ENCODE results near the gene AGAP2. TPM values are rescaled to one million over a fixed set of nuclear protein-coding genes. Genes with fewer than 3 reads are reported as not detected.
"Not testable (repeated sequence)": the region's sequence is repeated elsewhere in the genome, so short reads cannot be mapped to it uniquely, and the experiment has no call there.

AGAP2 gene
- polyA plus RNA-seq, 3 donors, result 0.20 to 3.4 (median 0.65) TPM

DNA sequence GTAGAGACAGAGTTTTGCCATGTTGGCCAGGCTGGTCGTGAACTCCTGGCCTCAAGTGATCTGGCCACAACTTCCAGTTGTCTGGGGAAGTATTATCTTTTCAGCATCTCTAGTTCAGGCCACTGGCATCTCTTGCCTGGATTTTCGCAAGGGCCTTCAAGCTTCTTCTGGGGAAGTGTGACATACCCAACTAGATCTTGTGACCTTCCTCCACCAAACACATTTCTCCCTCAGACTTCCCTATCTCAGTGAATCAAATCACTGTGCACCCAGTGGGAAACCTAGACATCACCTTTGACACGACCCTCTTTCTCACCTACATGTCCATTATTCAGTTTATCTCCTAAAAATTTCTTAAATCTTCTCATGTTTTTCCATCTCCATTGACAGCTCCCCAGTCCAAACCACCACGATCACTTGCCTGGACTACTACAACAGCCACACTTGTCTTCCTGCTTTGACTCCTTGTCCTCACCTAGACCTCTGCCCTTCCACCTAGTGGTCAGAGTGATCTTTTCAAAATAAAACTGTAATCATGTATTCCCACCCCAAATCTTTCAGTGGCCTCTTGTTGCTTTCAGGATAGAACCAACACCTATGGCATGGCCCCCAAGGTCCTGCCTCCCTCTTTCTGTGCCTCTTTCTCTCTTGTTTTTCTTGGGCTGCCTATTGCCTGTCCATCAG is 37.2 kb upstream of the AGAP2 start:
- Histone ChIP-seq H4K20me1 (ENCODE audit: insufficient read depth, low read length) (no peaks in the 10 kb centered on the region), H3K9me3 (replicated peaks in 1 of 2; ENCODE audit: control insufficient read depth in 1 of 2, insufficient read depth in 1 of 2, low read length in 2 of 2) (no peaks in the 10 kb centered on the region), H3K27me3 (ENCODE audit: control insufficient read depth in 2 of 2, insufficient read depth in 2 of 2, low read length in 2 of 2) (no peaks in the 10 kb centered on the region), H3K79me2 (ENCODE audit: insufficient read depth, low read length) (no peaks in the 10 kb centered on the region), H3K4me3 (replicated peaks in 1 of 3; ENCODE audit: low read depth in 2 of 3, low read length in 3 of 3) (no peak overlapping the region), H3K4me1 (ENCODE audit: control insufficient read depth in 1 of 2, insufficient read depth in 2 of 2, low read length in 2 of 2) (peaks cover 48 to 52% of the 10 kb centered on the region in 2 donors), H3K36me3 (replicated peaks in 1 of 2; ENCODE audit: control insufficient read depth in 1 of 2, insufficient read depth in 2 of 2, low read length in 2 of 2) (no peaks in the 10 kb centered on the region), H3K9ac (ENCODE audit: insufficient read depth, low read length, poor library complexity, severe bottlenecking) (no peak overlapping the region), H3K4me2 (replicated peaks; ENCODE audit: extremely low read depth, low read length, poor library complexity, severe bottlenecking) (no peak overlapping the region), H3K27ac (ENCODE audit: low read depth in 1 of 2, low read length in 2 of 2) (peak overlapping the region; percentile 12 to 26), H2AFZ (ENCODE audit: insufficient read depth, low read depth, low read length, poor library complexity, severe bottlenecking) (peak overlapping the region; percentile 9)
- peaks cover 6 to 10% of the 10 kb centered on the region in 2 donors for H3K36me3 Mint-ChIP-seq
- H3K9me3 Mint-ChIP-seq, result peaks cover 0 to 6% (median 0%) of the 10 kb centered on the region in 7 donors
- WGBS (ENCODE audit: insufficient coverage), result 44% methylated on average over 4 of the region's 4 CpGs
- TF ChIP-seq, protein P1, sequence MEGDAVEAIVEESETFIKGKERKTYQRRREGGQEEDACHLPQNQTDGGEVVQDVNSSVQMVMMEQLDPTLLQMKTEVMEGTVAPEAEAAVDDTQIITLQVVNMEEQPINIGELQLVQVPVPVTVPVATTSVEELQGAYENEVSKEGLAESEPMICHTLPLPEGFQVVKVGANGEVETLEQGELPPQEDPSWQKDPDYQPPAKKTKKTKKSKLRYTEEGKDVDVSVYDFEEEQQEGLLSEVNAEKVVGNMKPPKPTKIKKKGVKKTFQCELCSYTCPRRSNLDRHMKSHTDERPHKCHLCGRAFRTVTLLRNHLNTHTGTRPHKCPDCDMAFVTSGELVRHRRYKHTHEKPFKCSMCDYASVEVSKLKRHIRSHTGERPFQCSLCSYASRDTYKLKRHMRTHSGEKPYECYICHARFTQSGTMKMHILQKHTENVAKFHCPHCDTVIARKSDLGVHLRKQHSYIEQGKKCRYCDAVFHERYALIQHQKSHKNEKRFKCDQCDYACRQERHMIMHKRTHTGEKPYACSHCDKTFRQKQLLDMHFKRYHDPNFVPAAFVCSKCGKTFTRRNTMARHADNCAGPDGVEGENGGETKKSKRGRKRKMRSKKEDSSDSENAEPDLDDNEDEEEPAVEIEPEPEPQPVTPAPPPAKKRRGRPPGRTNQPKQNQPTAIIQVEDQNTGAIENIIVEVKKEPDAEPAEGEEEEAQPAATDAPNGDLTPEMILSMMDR (IDR thresholded peaks at IDR 0.05), result peak; percentile 11
- peak; percentile 38 to 68 (median 54) for DNase-seq
- peaks cover 0 to 2% (median 0%) of the 10 kb centered on the region in 3 donors for H3K27me3 Mint-ChIP-seq (ENCODE audit: low read depth in 3 of 3)
- intact Hi-C loops (cut with micrococcal nuclease), result no loop called here
- peak overlapping the region in 1 of 2 donors; percentile 2 for H3K4me3 Mint-ChIP-seq
- peak overlapping the region; percentile 22 to 82 (median 76) for H3K27ac Mint-ChIP-seq
- H3K4me1 Mint-ChIP-seq, result peaks cover 44% of the 10 kb centered on the region

DNA sequence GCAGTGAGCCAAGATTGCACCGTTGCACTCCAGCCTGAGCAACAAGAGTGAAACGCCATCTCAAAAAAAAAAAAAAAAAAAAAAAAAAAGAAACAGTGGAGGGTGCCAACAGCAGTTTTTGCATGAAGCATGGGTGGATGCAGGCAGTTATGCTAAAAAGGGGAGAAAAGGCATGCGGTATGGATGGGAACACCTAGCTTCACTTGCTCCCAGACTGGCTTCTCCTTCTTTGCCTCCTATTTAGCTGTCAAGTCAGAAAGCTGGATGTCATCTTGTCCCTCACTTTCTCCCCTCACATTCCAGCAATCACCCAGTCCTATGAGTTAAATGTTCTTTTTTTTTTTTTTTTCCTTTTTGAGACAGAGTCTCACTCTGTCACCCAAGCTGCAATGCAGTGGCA is 36.5 kb upstream of the AGAP2 start:
- no peaks in the 10 kb centered on the region for H3K9me3 ChIP-seq (replicated peaks in 1 of 2; ENCODE audit: control insufficient read depth in 1 of 2, insufficient read depth in 1 of 2, low read length in 2 of 2)
- Mint-ChIP-seq H3K27ac (peak overlapping the region in 5 of 7 donors; percentile 59 to 81 (median 76)), H3K4me3 (no peak overlapping the region), H3K27me3 (ENCODE audit: low read depth in 3 of 3) (peaks cover 0 to 2% (median 0%) of the 10 kb centered on the region in 3 donors), H3K36me3 (peaks cover 11 to 13% of the 10 kb centered on the region in 2 donors), H3K4me1 (peaks cover 41% of the 10 kb centered on the region), H3K9me3 (peaks cover 0 to 6% (median 0%) of the 10 kb centered on the region in 7 donors)
- no peak overlapping the region for H2AFZ ChIP-seq (ENCODE audit: insufficient read depth, low read depth, low read length, poor library complexity, severe bottlenecking)
- no peaks in the 10 kb centered on the region for H3K27me3 ChIP-seq (ENCODE audit: control insufficient read depth in 2 of 2, insufficient read depth in 2 of 2, low read length in 2 of 2)
- no peak overlapping the region for H3K9ac ChIP-seq (ENCODE audit: insufficient read depth, low read length, poor library complexity, severe bottlenecking)
- WGBS (ENCODE audit: insufficient coverage), result no CpG with 5 or more reads among the region's 3 CpGs
- H3K4me3 ChIP-seq (replicated peaks in 1 of 3; ENCODE audit: low read depth in 2 of 3, low read length in 3 of 3), result no peak overlapping the region
- intact Hi-C loops (cut with micrococcal nuclease), result no loop called here
- no peaks in the 10 kb centered on the region for H4K20me1 ChIP-seq (ENCODE audit: insufficient read depth, low read length)
- no peaks in the 10 kb centered on the region for H3K79me2 ChIP-seq (ENCODE audit: insufficient read depth, low read length)
- peak overlapping the region; percentile 12 to 26 for H3K27ac ChIP-seq (ENCODE audit: low read depth in 1 of 2, low read length in 2 of 2)
- DNase-seq, result no peak
- TF ChIP-seq, protein P1 (IDR thresholded peaks at IDR 0.05), result no peak
- no peak overlapping the region for H3K4me2 ChIP-seq (replicated peaks; ENCODE audit: extremely low read depth, low read length, poor library complexity, severe bottlenecking)
- no peaks in the 10 kb centered on the region for H3K36me3 ChIP-seq (replicated peaks in 1 of 2; ENCODE audit: control insufficient read depth in 1 of 2, insufficient read depth in 2 of 2, low read length in 2 of 2)
- H3K4me1 ChIP-seq (ENCODE audit: control insufficient read depth in 1 of 2, insufficient read depth in 2 of 2, low read length in 2 of 2), result peaks cover 41 to 46% of the 10 kb centered on the region in 2 donors

DNA sequence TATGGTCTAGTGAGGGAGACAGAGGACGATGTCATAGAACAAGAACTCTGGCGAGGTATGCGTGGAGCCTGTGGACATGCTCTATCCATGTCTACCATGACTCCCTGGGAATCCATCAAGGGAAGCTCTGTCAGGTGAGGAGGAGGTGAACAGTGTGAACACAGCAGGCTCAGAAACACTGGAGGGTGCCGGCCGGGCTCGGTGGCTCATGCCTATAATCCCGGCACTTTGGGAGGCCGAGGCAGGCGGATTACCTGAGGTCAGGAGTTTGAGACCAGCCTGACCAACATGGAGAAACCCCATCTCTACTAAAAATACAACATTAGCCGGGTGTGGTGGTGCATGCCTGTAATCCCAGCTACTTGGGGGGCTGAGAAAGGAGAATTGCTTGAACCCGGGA is 36.1 kb upstream of the AGAP2 start:
- not testable (repeated sequence) for H3K4me3 ChIP-seq (replicated peaks in 1 of 3; ENCODE audit: low read depth in 2 of 3, low read length in 3 of 3); H3K27me3 ChIP-seq (ENCODE audit: control insufficient read depth in 2 of 2, insufficient read depth in 2 of 2, low read length in 2 of 2); H3K79me2 ChIP-seq (ENCODE audit: insufficient read depth, low read length); H3K27ac Mint-ChIP-seq; H2AFZ ChIP-seq (ENCODE audit: insufficient read depth, low read depth, low read length, poor library complexity, severe bottlenecking); H3K27me3 Mint-ChIP-seq (ENCODE audit: low read depth in 3 of 3); H3K9ac ChIP-seq (ENCODE audit: insufficient read depth, low read length, poor library complexity, severe bottlenecking); DNase-seq; H3K4me2 ChIP-seq (replicated peaks; ENCODE audit: extremely low read depth, low read length, poor library complexity, severe bottlenecking); H4K20me1 ChIP-seq (ENCODE audit: insufficient read depth, low read length); H3K4me3 Mint-ChIP-seq; H3K9me3 ChIP-seq (replicated peaks in 1 of 2; ENCODE audit: control insufficient read depth in 1 of 2, insufficient read depth in 1 of 2, low read length in 2 of 2); H3K27ac ChIP-seq (ENCODE audit: low read depth in 1 of 2, low read length in 2 of 2); H3K9me3 Mint-ChIP-seq; H3K36me3 ChIP-seq (replicated peaks in 1 of 2; ENCODE audit: control insufficient read depth in 1 of 2, insufficient read depth in 2 of 2, low read length in 2 of 2)
- Mint-ChIP-seq H3K4me1 (peaks cover 38% of the 10 kb centered on the region), H3K36me3 (peaks cover 13 to 15% of the 10 kb centered on the region in 2 donors)
- intact Hi-C loops (cut with micrococcal nuclease), result loop anchor here in 1 of 2 donors (5.0 kb wide), 1 partner anchor 73 kb away; the partner anchor contains the start of gene CTDSP2
- peaks cover 37 to 42% of the 10 kb centered on the region in 2 donors for H3K4me1 ChIP-seq (ENCODE audit: control insufficient read depth in 1 of 2, insufficient read depth in 2 of 2, low read length in 2 of 2)
- 100% methylated on average over 1 of the region's 11 CpGs for WGBS (ENCODE audit: insufficient coverage)

Measured in CD14-positive monocyte (primary cell).